ENCODE measurements around the gene FCHO1.
"Not testable (repeated sequence)": the region's sequence is repeated elsewhere in the genome, so short reads cannot be mapped to it uniquely, and the experiment has no call there.

The FCHO1 gene

DNA sequence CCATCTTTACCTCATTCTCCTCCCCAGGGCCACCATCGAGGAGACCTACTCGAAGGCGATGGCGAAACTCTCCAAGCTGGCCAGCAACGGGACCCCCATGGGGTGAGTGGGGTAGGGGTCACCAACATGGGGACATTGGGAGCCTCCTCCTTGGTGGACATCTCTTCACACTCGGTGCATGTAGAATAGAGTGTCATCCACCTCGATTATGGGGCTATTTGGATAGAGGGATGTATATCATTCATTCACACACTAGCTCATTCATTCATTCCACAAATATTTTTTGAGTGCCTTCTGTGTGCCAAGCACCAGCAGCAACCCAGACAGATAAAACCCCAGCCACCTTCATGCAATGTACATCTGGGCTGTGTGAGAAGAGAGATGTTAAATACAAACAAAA lies 13.1 kb downstream of the FCHO1 start:
- DNase-seq = no peak

GRCh38 chr19:17765069-17765618 lies 13.9 kb downstream of the FCHO1 start:
- DNase-seq = no peak

DNA sequence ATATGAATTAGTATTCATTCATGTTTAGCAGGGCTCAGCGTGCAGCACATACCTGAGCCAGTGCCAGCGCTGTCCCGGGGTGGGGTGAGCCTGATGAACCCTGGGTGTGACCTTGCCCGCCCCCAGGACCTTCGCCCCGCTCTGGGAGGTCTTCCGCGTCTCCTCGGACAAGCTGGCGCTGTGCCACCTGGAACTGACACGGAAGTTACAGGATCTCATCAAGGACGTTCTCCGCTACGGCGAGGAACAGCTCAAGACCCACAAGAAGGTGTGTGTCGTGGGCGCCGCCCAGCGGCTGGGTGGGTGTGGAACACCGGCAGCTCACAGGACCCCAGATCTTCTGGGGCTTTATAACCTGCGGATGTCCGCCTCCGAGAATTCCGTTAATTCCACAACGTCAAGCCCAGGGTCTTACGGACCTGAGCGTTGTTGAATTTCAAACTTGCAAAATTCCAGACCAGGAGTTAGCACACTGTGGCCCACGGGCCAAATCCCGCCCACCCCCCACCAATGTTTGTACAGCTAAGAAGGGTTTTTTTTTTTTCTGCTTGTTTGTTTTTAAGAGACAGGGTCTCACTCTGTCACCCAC lies 15.4 kb downstream of the FCHO1 start:
- peak; percentile 74 for DNase-seq

DNA sequence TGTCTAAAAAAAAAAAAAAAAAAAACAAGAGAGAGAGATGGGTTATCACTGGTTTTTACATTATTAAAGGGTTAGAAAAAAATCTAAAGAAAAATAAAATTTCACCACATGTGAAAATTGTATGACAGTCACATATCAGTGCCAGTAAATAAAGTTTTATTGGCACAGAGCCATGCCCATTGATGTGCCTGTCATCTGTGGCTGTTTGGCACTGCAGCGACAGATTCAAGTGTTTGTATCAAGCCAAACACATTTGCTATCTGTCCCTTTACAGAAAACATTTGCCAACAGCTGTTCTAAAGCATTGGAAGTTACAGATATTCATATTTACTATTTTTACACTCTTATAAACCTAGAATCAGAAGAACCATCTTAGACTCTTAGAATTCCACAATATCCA lies 16.3 kb downstream of the FCHO1 start:
- no peak for DNase-seq

DNA sequence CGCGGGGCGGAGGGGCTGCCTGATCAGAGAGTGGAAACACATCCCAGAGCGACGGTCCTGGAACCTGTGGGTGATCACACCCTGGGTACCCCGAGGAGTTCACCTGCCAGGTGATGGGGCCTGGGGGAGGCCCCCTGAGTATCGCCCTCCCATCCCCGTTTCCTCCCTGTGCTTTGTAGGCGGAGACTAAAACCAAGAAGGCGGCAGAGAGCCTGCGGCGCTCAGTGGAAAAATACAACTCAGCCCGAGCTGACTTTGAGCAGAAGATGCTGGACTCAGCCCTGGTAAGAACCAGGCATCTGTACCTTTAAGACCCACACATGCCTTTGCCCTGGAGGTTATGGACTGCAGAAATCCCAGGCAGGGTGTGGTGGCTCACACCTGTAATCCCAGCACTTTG lies 19.3 kb downstream of the FCHO1 start:
- DNase-seq = no peak

- peak; percentile 20 for DNase-seq
Observed at GRCh38 chr19:17772172-17772571, 20.9 kb downstream of the FCHO1 start.

GRCh38 chr19:17775245-17775927 lies 24.1 kb downstream of the FCHO1 start:
- no peak for DNase-seq

- DNase-seq = no peak
Observed at GRCh38 chr19:17775991-17776803, 24.9 kb downstream of the FCHO1 start.

- DNase-seq = not testable (repeated sequence)
Observed at GRCh38 chr19:17777840-17778239, 26.6 kb downstream of the FCHO1 start.

DNA sequence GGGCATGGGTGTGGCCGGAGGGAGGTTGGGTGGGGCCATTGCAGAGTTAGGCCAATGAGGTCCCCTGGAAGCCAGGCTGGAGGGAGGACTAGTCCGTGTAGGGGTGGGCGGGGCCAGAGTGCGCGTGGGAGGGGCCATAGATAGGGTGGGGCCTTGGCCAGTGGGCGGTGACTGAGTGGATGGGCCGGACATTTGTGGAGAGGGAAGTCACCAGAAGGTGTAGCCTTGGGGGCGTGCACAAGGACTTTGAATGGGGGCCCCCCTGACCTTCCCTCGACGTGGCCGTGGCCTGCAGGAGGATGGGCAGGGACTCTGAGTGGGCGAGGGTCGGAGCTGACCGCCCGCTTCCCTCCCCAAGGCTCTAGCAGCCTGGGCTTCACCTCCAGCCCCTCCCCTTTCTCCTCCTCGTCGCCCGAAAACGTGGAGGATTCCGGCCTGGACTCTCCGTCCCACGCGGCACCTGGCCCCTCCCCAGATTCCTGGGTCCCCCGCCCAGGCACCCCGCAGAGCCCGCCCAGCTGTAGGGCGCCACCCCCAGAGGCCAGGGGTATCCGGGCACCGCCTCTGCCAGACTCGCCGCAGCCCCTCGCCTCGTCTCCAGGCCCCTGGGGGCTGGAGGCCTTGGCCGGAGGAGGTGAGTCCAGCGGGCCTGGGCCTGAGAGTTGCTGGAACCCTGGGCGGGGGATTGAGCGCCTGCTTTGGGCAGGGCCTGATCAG lies 27.1 kb downstream of the FCHO1 start:
- DNase-seq = peak; percentile 15

DNA sequence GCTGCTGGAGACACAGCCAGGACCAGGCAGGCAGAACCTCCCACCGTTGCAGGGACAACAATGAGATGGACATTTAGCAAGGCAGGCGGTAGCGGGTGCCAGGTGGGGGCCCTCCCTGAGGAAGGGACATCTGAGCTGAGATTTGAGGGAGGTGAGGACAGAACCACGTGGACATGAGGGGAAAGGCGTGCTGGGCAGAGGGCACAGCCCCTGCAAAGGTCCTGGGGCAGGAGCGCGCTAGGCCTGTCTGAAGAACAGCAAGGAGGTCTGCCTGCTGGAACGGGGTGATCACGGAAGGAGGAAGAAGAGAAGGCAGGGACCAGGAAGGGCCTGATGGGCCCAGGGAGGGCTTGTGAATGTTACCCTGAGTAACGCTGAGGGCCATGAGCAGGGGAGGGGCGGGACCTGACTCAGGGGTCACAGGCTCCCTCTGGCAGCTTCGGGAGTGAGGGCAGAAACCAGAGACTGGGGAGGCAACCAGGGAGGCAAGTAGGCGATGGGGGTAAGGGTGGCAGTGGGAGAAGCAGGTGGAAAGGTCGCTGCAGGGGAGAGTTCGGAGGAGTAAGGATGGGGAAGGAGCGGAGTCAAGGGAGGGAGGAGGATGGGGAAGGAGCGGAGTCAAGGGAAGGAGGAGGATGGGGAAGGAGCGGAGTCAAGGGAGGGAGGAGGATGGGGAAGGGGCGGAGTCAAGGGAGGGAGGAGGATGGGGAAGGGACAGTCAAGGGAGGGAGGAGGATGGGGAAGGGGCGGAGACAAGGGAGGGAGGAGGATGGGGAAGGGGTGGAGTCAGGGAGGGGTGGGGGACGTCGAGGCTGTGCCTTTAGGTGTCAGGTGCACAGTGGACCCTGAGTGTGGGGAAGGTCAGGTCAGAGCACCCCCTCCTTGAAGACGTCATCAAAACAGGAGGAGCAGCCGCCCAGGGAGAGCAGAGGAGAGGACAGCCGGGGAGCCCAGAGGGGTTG lies 28.0 kb downstream of the FCHO1 start:
- DNase-seq = peak; percentile 33

GRCh38 chr19:17780781-17781180 lies 29.5 kb downstream of the FCHO1 start:
- DNase-seq = no peak

GRCh38 chr19:17783721-17784120 lies 32.4 kb downstream of the FCHO1 start:
- not testable (repeated sequence) for DNase-seq

GRCh38 chr19:17784201-17785008 lies 33.1 kb downstream of the FCHO1 start:
- DNase-seq = peak; percentile 60

GRCh38 chr19:17787274-17787913 lies 36.1 kb downstream of the FCHO1 start:
- no peak for DNase-seq

DNA sequence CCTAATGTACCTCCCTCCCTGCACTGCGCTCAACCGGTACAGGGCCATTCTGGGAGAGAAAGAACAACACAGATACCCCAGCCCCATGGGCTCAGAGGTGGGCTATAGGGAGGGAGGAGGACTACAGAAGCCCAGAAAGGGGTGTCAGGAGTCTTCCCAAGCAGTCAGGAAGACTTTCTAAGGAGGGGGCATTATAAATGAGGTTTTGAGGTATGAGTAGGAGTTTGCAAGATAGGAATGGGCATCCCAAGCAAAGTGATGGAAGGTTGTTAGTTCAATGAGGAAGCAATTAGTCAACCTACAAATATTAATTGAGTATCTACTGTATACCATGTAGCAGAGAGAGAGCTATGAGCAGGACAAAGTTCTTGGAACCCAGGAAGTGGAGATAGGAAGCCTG lies 37.4 kb downstream of the FCHO1 start:
- DNase-seq = no peak

- DNase-seq = no peak
Observed at GRCh38 chr19:17790059-17790780, 38.9 kb downstream of the FCHO1 start.

- no peak for DNase-seq
Observed at GRCh38 chr19:17794412-17794730, 43.1 kb downstream of the FCHO1 start.

DNA sequence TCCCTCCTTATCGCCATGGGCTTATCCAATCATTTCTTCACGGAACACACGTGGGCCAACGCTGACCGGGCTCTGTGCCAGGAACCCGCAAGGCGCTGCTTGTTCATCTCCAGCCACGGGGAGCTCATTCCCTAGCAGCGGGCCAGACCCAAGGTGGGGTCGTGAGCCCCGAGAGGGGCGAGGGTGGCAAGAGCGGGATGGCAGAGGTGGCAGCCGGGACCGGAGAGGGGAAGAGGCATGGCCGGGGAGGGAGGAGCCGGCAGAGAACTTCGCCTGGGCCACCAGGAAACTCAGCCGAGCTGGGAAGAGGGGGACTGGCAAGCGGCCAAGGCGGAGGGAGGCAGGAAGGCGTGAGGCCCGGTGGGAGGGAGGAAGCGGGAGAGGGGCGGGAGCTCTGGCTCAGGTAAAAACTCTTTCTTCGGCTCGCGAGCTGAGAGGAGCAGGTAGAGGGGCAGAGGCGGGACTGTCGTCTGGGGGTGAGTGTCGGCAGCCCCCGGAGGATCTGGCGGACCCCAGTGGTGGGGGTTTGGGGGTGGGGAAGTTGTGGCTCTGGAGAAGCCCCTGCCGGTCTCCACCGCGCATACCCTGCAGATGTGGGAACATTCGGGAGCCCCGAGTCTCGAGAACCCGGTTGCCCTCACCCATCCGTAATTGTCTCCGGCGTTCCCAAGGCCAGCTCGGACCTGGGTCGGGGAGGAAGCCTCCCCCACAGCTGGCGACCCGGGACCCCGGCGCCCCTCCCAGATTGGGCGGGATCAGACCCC lies 43.6 kb downstream of the FCHO1 start, which contains the start of gene B3GNT3:
TSS of gene B3GNT3 (plus strand) at position 408 of the 764 bp plus-strand sequence. CDS start 12,670 bp downstream, outside the sequence.
- no peak for DNase-seq

Measured in fibroblast of skin of abdomen (primary cell).